Panc1 (cell line): ENCODE data around the gene FOXD2. TPM values are rescaled to one million over a fixed set of nuclear protein-coding genes. Genes with fewer than 3 reads are reported as not detected.

Experiments used
- ATAC-seq: fragments of 200-7000 bp; cut with Tn5 transposase; 2 replicates; pipeline ENCODE4 v1.9.1; 2020; ENCODE audit warnings: mild to moderate bottlenecking, moderate library complexity
- BruUV-seq: library from RNA; stranded (reverse); fragments of 400-500 nt; replicated peaks from 2 replicates; lab custom pipeline; 2021; lab: Mats Ljungman, UMichigan
- CTCF ChIA-PET: fragments of 300-600 bp; sonication (Branson Sonifier 250); formaldehyde crosslinking; loops from one replicate; lab custom pipeline; 2022; ENCODE audit warnings: antibody characterized with exemption; lab: Charles Lee
- POLR2A ChIA-PET: fragments of 300-600 bp; sonication (Branson Sonifier 250); formaldehyde crosslinking; loops from one replicate; lab custom pipeline; 2022; ENCODE audit warnings: antibody characterized with exemption; lab: Charles Lee
- DNase-seq: peaks from one replicate; pipeline ENCODE4 v3.0.0-alpha.2; 2010; ENCODE audit warnings: low read depth, low spot score
- H3K27ac ChIP-seq: 2 replicates; pipeline ENCODE4 v1.5.1; 2011; ENCODE audit warnings: mild to moderate bottlenecking, low read length, inconsistent platforms
- H3K27me3 ChIP-seq: fragments of 200-500 bp; sonication (Bioruptor generic); 2 replicates; pipeline ENCODE4 v1.6.0; 2014; ENCODE audit warnings: low read length, inconsistent platforms; ENCODE audit not compliant: control insufficient read depth, insufficient read depth
- H3K36me3 ChIP-seq: fragments of 200-500 bp; sonication (Bioruptor generic); 2 replicates; pipeline ENCODE4 v1.5.1; 2014; ENCODE audit warnings: inconsistent platforms, mild to moderate bottlenecking, low read length, moderate library complexity; ENCODE audit not compliant: control insufficient read depth, insufficient read depth
- H3K4me1 ChIP-seq: 2 replicates; pipeline ENCODE4 v1.5.1; 2011; ENCODE audit warnings: inconsistent platforms, mild to moderate bottlenecking, low read length, moderate library complexity; ENCODE audit not compliant: control insufficient read depth, insufficient read depth
- H3K4me3 ChIP-seq, 2 experiments: 2 replicates each; pipeline ENCODE4 v1.5.1; 2011 to 2012; ENCODE audit warnings: low read depth in 2 of 2, low read length in 2 of 2, mild to moderate bottlenecking in 2 of 2, inconsistent platforms in 1 of 2, moderate library complexity in 1 of 2
- H3K9me3 ChIP-seq: fragments of 200-500 bp; sonication (Bioruptor generic); 2 replicates; pipeline ENCODE4 v1.5.1; 2014; ENCODE audit warnings: low read depth, mild to moderate bottlenecking, inconsistent platforms, low read length, moderate library complexity; ENCODE audit not compliant: control insufficient read depth, insufficient read depth
- POLR2AphosphoS5 ChIP-seq: IDR thresholded peaks from 2 replicates; pipeline ENCODE4 v1.6.1; 2012; ENCODE audit warnings: mild to moderate bottlenecking, low read depth, low read length, moderate library complexity
- REST ChIP-seq, 2 experiments: IDR thresholded peaks; 2 replicates each; pipeline ENCODE4 v1.6.1; 2011 to 2012; ENCODE audit warnings: low read depth in 2 of 2, control low read depth in 1 of 2, low read length in 1 of 2, mild to moderate bottlenecking in 1 of 2, moderate library complexity in 1 of 2; ENCODE audit not compliant: insufficient read depth in 1 of 2
- SIN3A ChIP-seq: IDR thresholded peaks from 2 replicates; pipeline ENCODE4 v1.6.1; 2012; ENCODE audit warnings: low read depth, mild to moderate bottlenecking, low read length, moderate library complexity, borderline replicate concordance; ENCODE audit not compliant: insufficient read depth
- TCF7L2 ChIP-seq: IDR thresholded peaks from 2 replicates; pipeline ENCODE4 v1.6.1; 2011; ENCODE audit warnings: mild to moderate bottlenecking, low read depth, low read length, inconsistent platforms
- in situ Hi-C: cut with HindIII; loops from 2 replicates; pipeline ENCODE4 v1.10.0; 2016; ENCODE audit warnings: low sequenced_read_pairs, low pct_unique_long_range_greater_than_20kb
- intact Hi-C: fragments of 100-400 bp; cut with micrococcal nuclease; formaldehyde crosslinking; loops from one replicate; pipeline ENCODE4 v1.10.0; 2022; ENCODE audit not compliant: unreplicated experiment
- total RNA-seq: library from RNA; stranded (reverse); gene quantifications from one replicate; pipeline ENCODE4 v1.2.1, GENCODE V29; 2021; ENCODE audit not compliant: unreplicated experiment
- TF ChIP-seq, protein P1 (sequence below): fragments of 450-650 bp; IDR thresholded peaks from 2 replicates; pipeline ENCODE4 v1.5.1; 2017; ENCODE audit warnings: mild to moderate bottlenecking

Gene FOXD2
- total RNA-seq, 1 experiment from 2014 or later: 2.2 TPM

- BruUV-seq: no TSS peak
- in situ Hi-C loops (no loop called here), intact Hi-C loops (no loop called here)
- no peak overlapping the region for H3K4me3 ChIP-seq
- no peaks in the 10 kb centered on the region for H3K36me3 ChIP-seq
- TF ChIP-seq SIN3A: no peak
- no peak for TF ChIP-seq REST (IDR thresholded peaks at IDR 0.05; ENCODE audit: insufficient read depth in 1 of 2, low read depth in 2 of 2, low read length in 1 of 2)
- TF ChIP-seq TCF7L2: no peak
- TF ChIP-seq, protein P1, sequence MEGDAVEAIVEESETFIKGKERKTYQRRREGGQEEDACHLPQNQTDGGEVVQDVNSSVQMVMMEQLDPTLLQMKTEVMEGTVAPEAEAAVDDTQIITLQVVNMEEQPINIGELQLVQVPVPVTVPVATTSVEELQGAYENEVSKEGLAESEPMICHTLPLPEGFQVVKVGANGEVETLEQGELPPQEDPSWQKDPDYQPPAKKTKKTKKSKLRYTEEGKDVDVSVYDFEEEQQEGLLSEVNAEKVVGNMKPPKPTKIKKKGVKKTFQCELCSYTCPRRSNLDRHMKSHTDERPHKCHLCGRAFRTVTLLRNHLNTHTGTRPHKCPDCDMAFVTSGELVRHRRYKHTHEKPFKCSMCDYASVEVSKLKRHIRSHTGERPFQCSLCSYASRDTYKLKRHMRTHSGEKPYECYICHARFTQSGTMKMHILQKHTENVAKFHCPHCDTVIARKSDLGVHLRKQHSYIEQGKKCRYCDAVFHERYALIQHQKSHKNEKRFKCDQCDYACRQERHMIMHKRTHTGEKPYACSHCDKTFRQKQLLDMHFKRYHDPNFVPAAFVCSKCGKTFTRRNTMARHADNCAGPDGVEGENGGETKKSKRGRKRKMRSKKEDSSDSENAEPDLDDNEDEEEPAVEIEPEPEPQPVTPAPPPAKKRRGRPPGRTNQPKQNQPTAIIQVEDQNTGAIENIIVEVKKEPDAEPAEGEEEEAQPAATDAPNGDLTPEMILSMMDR: no peak
- no peak for TF ChIP-seq POLR2AphosphoS5
- no peaks in the 10 kb centered on the region for H3K9me3 ChIP-seq
- H3K4me1 ChIP-seq: no peaks in the 10 kb centered on the region
- DNase-seq: no peak
- H3K27me3 ChIP-seq: no peaks in the 10 kb centered on the region
- no peak overlapping the region for H3K27ac ChIP-seq
- no peak for ATAC-seq
- ChIA-PET CTCF (no interaction called here), POLR2A (no interaction called here)
These were observed 32.1 kb upstream of the FOXD2 start for GRCh38 chr1:47405697-47406096.

- H3K9me3 ChIP-seq: no peaks in the 10 kb centered on the region
- CTCF ChIA-PET: no interaction called here
- no peaks in the 10 kb centered on the region for H3K4me1 ChIP-seq
- POLR2A ChIA-PET: interaction anchor here (0.6 kb wide), 1 partner anchor 10 kb away, joined by 3 read pairs; no protein-coding TSS in a partner anchor
- H3K27ac ChIP-seq: no peak overlapping the region
- H3K4me3 ChIP-seq: no peak overlapping the region
- BruUV-seq: no TSS peak
- TF ChIP-seq POLR2AphosphoS5 (no peak), TCF7L2 (no peak), SIN3A (no peak), REST (IDR thresholded peaks at IDR 0.05; ENCODE audit: insufficient read depth in 1 of 2, low read depth in 2 of 2, low read length in 1 of 2) (no peak)
- TF ChIP-seq, protein P1: no peak
- H3K27me3 ChIP-seq: no peaks in the 10 kb centered on the region
- intact Hi-C loops (no loop called here), in situ Hi-C loops (no loop called here)
- H3K36me3 ChIP-seq: no peaks in the 10 kb centered on the region
- ATAC-seq: no peak
- no peak for DNase-seq
These were observed 30.9 kb upstream of the FOXD2 start for GRCh38 chr1:47406966-47407365.
